HUES64 (cell line): ENCODE results near the gene ERBB3. TPM values are rescaled to one million over a fixed set of nuclear protein-coding genes. Genes with fewer than 3 reads are reported as not detected.
"Not testable (repeated sequence)": the region's sequence is repeated elsewhere in the genome, so short reads cannot be mapped to it uniquely, and the experiment has no call there.

Experiments
- H3K27ac ChIP-seq: 2 replicates; pipeline ENCODE4 v1.7.0; 2013; ENCODE audit warnings: low read depth, low read length, inconsistent platforms
- H3K27me3 ChIP-seq: 2 replicates; pipeline ENCODE4 v1.6.1; 2013; ENCODE audit warnings: mild to moderate bottlenecking, low read length; ENCODE audit not compliant: insufficient read depth
- H3K36me3 ChIP-seq: 2 replicates; pipeline ENCODE4 v1.6.1; 2013; ENCODE audit warnings: mild to moderate bottlenecking, low read length; ENCODE audit not compliant: insufficient read depth
- H3K4me1 ChIP-seq: 2 replicates; pipeline ENCODE4 v1.6.1; 2013; ENCODE audit warnings: mild to moderate bottlenecking, low read length, moderate library complexity; ENCODE audit not compliant: insufficient read depth
- H3K4me3 ChIP-seq: 2 replicates; pipeline ENCODE4 v1.5.1; 2013; ENCODE audit warnings: mild to moderate bottlenecking, low read length, moderate library complexity
- H3K9ac ChIP-seq: 2 replicates; pipeline ENCODE4 v1.6.1; 2013; ENCODE audit warnings: mild to moderate bottlenecking, low read depth, low read length
- H3K9me3 ChIP-seq: 2 replicates; pipeline ENCODE4 v1.6.1; 2013; ENCODE audit warnings: low read depth, low read length; ENCODE audit not compliant: insufficient read depth
- WGBS: fragments of 150-250, 120-280 bp; methylation state at CpG from one replicate; pipeline ENCODE4 v1.1.7; 2013; ENCODE audit warnings: missing lambda C conversion rate; 5-methylcytosine and 5-hydroxymethylcytosine counted together
- polyA plus RNA-seq, 2 experiments: library from polyadenylated mRNA; stranded (reverse); fragments of 50-300 nt; gene quantifications; one replicate each; pipeline ENCODE4 v1.2.3, GENCODE V29; 2013

Gene ERBB3
- polyA plus RNA-seq (2013, experiment 1 of 2): 21.1 TPM
- polyA plus RNA-seq (2013, experiment 2 of 2): 26.2 TPM

DNA sequence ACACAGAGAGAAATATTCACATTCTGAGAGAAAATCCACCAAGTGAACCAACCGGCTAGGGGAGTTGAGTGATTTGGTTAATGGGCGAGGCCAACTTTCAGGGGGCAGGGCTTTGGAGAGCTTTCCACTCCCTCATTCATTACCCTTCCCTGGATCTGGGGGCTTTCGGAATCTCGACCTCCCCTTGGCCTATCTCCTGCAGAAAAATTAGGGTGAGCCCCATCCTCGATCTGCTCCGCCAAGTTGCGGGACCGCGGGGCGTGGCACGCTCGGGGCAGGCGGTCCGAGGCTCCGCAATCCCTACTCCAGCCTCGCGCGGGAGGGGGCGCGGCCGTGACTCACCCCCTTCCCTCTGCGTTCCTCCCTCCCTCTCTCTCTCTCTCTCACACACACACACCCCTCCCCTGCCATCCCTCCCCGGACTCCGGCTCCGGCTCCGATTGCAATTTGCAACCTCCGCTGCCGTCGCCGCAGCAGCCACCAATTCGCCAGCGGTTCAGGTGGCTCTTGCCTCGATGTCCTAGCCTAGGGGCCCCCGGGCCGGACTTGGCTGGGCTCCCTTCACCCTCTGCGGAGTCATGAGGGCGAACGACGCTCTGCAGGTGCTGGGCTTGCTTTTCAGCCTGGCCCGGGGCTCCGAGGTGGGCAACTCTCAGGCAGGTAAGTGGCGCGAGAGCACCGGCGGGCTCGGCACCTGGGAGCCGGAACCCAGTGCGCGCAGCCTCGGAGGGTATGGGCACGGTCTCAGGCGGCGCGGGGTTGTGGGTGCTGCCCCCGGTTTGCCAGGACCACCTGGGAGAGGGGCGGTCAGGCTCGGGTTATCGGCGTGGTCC is at the start of gene ERBB3:
Gene ERBB3 (plus strand): TSS at position 443 of the 833 bp plus-strand sequence. CDS start 136 bp downstream, at position 579.
- H3K9me3 ChIP-seq: peaks cover 2% of the 10 kb centered on the region; the same call in 1 of the 2 replicates
- under 1% methylated on average over 58 of the region's 59 CpGs for WGBS
- H3K9ac ChIP-seq: peak within 1 kb of the TSS; percentile 82
- no peaks in the 10 kb centered on the region; the same call in 1 of the 2 replicates for H3K27me3 ChIP-seq
- peak within 1 kb of the TSS; percentile 93 for H3K27ac ChIP-seq
- peak within 1 kb of the TSS; percentile 84 for H3K4me3 ChIP-seq
- peaks cover 17% of the 10 kb centered on the region; the same call in 1 of the 2 replicates for H3K4me1 ChIP-seq
- peaks cover 11% of the 10 kb centered on the region for H3K36me3 ChIP-seq

GRCh38 chr12:56031987-56032386 is 48.0 kb upstream of the ERBB3 start:
- H3K36me3 ChIP-seq: peaks cover 72% of the 10 kb centered on the region
- 93% methylated on average over 1 of the region's 1 CpG for WGBS
- no peaks in the 10 kb centered on the region for H3K4me1 ChIP-seq
- no peak overlapping the region for H3K9ac ChIP-seq
- H3K27me3 ChIP-seq: no peaks in the 10 kb centered on the region
- H3K4me3 ChIP-seq: no peak overlapping the region
- no peak overlapping the region for H3K27ac ChIP-seq
- no peaks in the 10 kb centered on the region for H3K9me3 ChIP-seq

DNA sequence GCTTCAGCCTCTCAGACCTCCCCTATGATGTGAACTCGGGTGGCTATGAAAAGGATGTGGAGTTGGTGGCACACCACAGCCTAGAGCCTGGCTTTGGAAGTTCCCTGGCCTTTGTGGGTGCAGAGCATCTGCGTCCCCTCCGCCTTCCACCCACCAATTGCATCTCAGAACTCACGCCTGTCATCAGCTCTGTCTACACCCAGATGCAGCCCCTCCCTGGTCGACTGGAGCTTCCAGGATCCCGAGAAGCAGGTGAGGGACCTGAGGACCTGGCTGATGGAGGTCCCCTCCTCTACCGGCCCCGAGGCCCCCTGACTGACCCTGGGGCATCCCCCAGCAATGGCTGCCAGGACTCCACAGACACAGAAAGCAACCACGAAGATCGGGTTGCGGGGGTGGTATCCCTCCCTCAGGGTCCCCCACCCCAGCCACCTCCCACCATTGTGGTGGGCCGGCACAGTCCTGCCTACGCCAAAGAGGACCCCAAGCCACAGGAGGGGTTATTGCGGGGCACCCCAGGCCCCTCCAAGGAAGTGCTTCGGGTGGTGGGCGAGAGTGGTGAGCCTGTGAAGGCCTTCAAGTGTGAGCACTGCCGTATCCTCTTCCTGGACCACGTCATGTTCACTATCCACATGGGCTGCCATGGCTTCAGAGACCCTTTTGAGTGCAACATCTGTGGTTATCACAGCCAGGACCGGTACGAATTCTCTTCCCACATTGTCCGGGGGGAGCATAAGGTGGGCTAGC is 45.2 kb upstream of the ERBB3 start:
- peaks cover 54% of the 10 kb centered on the region for H3K36me3 ChIP-seq
- WGBS: 94% methylated on average over 21 of the region's 21 CpGs

GRCh38 chr12:56037161-56037560 is 42.8 kb upstream of the ERBB3 start:
- Histone ChIP-seq H3K36me3 (peaks cover 43% of the 10 kb centered on the region), H3K4me3 (no peak overlapping the region), H3K4me1 (peaks cover 6% of the 10 kb centered on the region; the same call in 1 of the 2 replicates), H3K27me3 (no peaks in the 10 kb centered on the region), H3K27ac (no peak overlapping the region), H3K9me3 (no peaks in the 10 kb centered on the region), H3K9ac (no peak overlapping the region)
- WGBS: 83% methylated on average over 2 of the region's 2 CpGs

More for the DNA sequence above, 45.2 kb upstream of the ERBB3 start:
- H3K4me3 ChIP-seq: no peak overlapping the region
- no peak overlapping the region for H3K9ac ChIP-seq
- H3K27me3 ChIP-seq: no peaks in the 10 kb centered on the region
- no peaks in the 10 kb centered on the region for H3K9me3 ChIP-seq
- 0 out of 2 replicates have a peak, but pooled peaks cover 3% of the 10 kb centered on the region for H3K4me1 ChIP-seq
- no peak overlapping the region for H3K27ac ChIP-seq

- peaks cover 41% of the 10 kb centered on the region for H3K36me3 ChIP-seq
- H3K27ac ChIP-seq: no peak overlapping the region
- WGBS: 79% methylated on average over 2 of the region's 2 CpGs
- peaks cover 6% of the 10 kb centered on the region; the same call in 1 of the 2 replicates for H3K4me1 ChIP-seq
- no peak overlapping the region for H3K4me3 ChIP-seq
- no peaks in the 10 kb centered on the region for H3K27me3 ChIP-seq
- H3K9me3 ChIP-seq: no peaks in the 10 kb centered on the region
- H3K9ac ChIP-seq: 0 out of 2 replicates have a peak overlapping the region, but pooled peaks have one; percentile 17
These were observed 41.8 kb upstream of the ERBB3 start for GRCh38 chr12:56038022-56038655.

- H3K4me1 ChIP-seq: peaks cover 6% of the 10 kb centered on the region; the same call in 1 of the 2 replicates
- no peaks in the 10 kb centered on the region for H3K9me3 ChIP-seq
- no peak overlapping the region for H3K9ac ChIP-seq
- H3K4me3 ChIP-seq: no peak overlapping the region
- H3K27me3 ChIP-seq: no peaks in the 10 kb centered on the region
- no peak overlapping the region for H3K27ac ChIP-seq
- WGBS: 95% methylated on average over 1 of the region's 1 CpG
- peaks cover 45% of the 10 kb centered on the region for H3K36me3 ChIP-seq
These were observed 39.8 kb upstream of the ERBB3 start for GRCh38 chr12:56040151-56040550.

GRCh38 chr12:56040963-56041551 is 38.9 kb upstream of the ERBB3 start:
- Histone ChIP-seq H3K9ac (peak overlapping the region; percentile 33; the same call in 1 of the 2 replicates), H3K36me3 (peaks cover 44% of the 10 kb centered on the region), H3K4me1 (peaks cover 6% of the 10 kb centered on the region; the same call in 1 of the 2 replicates), H3K9me3 (no peaks in the 10 kb centered on the region), H3K4me3 (peak overlapping the region; percentile 49), H3K27me3 (no peaks in the 10 kb centered on the region), H3K27ac (peak overlapping the region; percentile 79; the same call in 1 of the 2 replicates)
- WGBS: 56% methylated on average over 11 of the region's 14 CpGs

DNA sequence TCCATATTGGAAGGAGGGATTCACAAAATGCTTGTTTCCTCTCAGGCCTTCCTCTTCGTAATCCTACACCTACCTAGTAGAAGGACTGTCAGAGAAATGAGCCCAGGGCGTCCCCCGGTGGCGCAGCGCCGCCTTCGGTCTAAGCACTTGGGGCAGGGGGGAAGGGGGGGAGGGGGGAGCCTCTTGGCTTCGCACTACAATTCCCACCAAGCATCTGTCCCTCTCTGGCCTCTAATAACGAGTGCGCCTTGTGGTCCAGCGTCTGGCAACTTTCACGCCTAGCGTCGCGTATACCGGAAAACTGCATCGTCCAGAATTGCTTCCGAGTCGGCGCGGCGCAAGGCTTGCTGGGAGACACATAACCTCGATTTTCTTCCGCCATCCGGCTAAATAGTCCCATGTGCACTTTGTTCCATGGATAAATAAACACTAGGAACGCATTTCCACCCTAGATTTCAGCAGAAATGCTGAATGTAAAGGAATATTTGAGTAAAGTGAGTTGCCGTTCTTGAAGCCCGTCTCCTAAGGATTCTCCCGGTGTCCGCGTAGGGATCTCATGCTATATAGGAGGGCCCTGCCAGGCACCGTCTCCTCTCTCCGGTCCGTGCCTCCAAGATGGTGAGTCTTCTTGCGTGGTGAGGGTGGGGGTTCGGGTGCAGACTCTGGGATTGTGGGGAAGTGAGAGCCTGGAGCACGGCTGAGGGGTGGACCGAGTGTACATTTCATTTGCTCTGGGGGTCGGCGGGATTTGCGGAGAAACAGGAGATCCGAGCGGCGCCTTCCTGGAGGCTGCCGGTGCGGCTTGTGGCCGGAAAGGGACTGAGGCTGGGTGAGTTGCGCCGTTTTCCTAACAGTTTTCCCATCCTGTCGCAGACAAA is 38.2 kb upstream of the ERBB3 start, which contains the start of gene RPS26:
Gene RPS26 (plus strand): TSS at position 367 of the 878 bp plus-strand sequence. CDS start 249 bp downstream, at position 616.
- peak within 1 kb of the TSS; percentile 95 for H3K27ac ChIP-seq
- peaks cover 6% of the 10 kb centered on the region; the same call in 1 of the 2 replicates for H3K4me1 ChIP-seq
- peak within 1 kb of the TSS; percentile 98 for H3K9ac ChIP-seq
- no peaks in the 10 kb centered on the region for H3K27me3 ChIP-seq
- no peaks in the 10 kb centered on the region for H3K9me3 ChIP-seq
- WGBS: under 1% methylated on average over 48 of the region's 50 CpGs
- peak within 1 kb of the TSS; percentile 84 for H3K4me3 ChIP-seq
- peaks cover 40% of the 10 kb centered on the region for H3K36me3 ChIP-seq

GRCh38 chr12:56042430-56042813 is 37.5 kb upstream of the ERBB3 start:
- 1% methylated on average over 19 of the region's 20 CpGs for WGBS
- H3K9ac ChIP-seq: peak overlapping the region; percentile 98
- H3K27me3 ChIP-seq, H3K9me3 ChIP-seq, H3K4me1 ChIP-seq: not testable (repeated sequence)
- peaks cover 40% of the 10 kb centered on the region for H3K36me3 ChIP-seq
- H3K4me3 ChIP-seq: peak overlapping the region; percentile 84
- peak overlapping the region; percentile 95 for H3K27ac ChIP-seq
